GM23338 (cell line): ENCODE results near the gene RASGRP4. TPM values are rescaled to one million over a fixed set of nuclear protein-coding genes. Genes with fewer than 3 reads are reported as not detected.

Experiments used
- ATAC-seq: fragments of 200-7000 bp; cut with Tn5 transposase; 3 replicates; pipeline ENCODE4 v1.9.1; 2020
- DNase-seq: peaks from one replicate; pipeline ENCODE4 v3.0.0-alpha.2; 2015; ENCODE audit warnings: low spot score
- H2AFZ ChIP-seq: fragments of 200-600 bp; sonication (generic); 2 replicates; pipeline ENCODE4 v1.8.0; 2016; ENCODE audit warnings: antibody characterized with exemption, mild to moderate bottlenecking, moderate library complexity
- H3F3A ChIP-seq: fragments of 200-600 bp; sonication (generic); replicated peaks from 2 replicates; pipeline ENCODE4 v1.8.0; 2017; ENCODE audit warnings: antibody characterized with exemption, mixed run types, low read depth
- H3K27ac ChIP-seq: fragments of 200-600 bp; sonication (generic); 2 replicates; pipeline ENCODE4 v1.6.1; 2016; ENCODE audit warnings: low read depth
- H3K27me3 ChIP-seq: fragments of 200-600 bp; sonication (generic); 2 replicates; pipeline ENCODE4 v1.8.0; 2016; ENCODE audit warnings: mild to moderate bottlenecking, mixed run types, moderate library complexity; ENCODE audit not compliant: insufficient read depth
- H3K36me3 ChIP-seq: fragments of 200-600 bp; sonication (generic); 2 replicates; pipeline ENCODE4 v1.8.0; 2016; ENCODE audit warnings: mild to moderate bottlenecking; ENCODE audit not compliant: insufficient read depth
- H3K4me1 ChIP-seq: fragments of 200-600 bp; sonication (generic); 2 replicates; pipeline ENCODE4 v1.8.0; 2016; ENCODE audit warnings: mild to moderate bottlenecking, moderate library complexity; ENCODE audit not compliant: insufficient read depth
- H3K4me2 ChIP-seq: fragments of 200-600 bp; sonication (generic); 2 replicates; pipeline ENCODE4 v1.7.1; 2017; ENCODE audit warnings: mixed run types
- H3K4me3 ChIP-seq: fragments of 200-600 bp; sonication (generic); 2 replicates; pipeline ENCODE4 v1.6.1; 2016; ENCODE audit warnings: mixed run types
- H3K79me2 ChIP-seq: fragments of 200-600 bp; sonication (generic); replicated peaks from 2 replicates; pipeline ENCODE4 v1.8.0; 2017; ENCODE audit warnings: mild to moderate bottlenecking; ENCODE audit not compliant: insufficient read depth
- H3K9me2 ChIP-seq: fragments of 200-600 bp; sonication (generic); 2 replicates; pipeline ENCODE4 v1.8.0; 2017; ENCODE audit not compliant: insufficient read depth
- H4K20me1 ChIP-seq: fragments of 200-600 bp; sonication (generic); replicated peaks from 2 replicates; pipeline ENCODE4 v1.8.0; 2017; ENCODE audit warnings: mild to moderate bottlenecking; ENCODE audit not compliant: insufficient read depth
- H3K27ac Mint-ChIP-seq: 2 replicates; pipeline ENCODE4 v1.8.0; 2020; ENCODE audit warnings: inconsistent platforms, mild to moderate bottlenecking, moderate library complexity, mixed read lengths
- H3K27me3 Mint-ChIP-seq: 3 replicates; pipeline ENCODE4 v1.8.0; 2022; ENCODE audit warnings: low read depth, mild to moderate bottlenecking, moderate library complexity, mixed read lengths, inconsistent platforms; ENCODE audit not compliant: insufficient read depth, poor library complexity
- H3K36me3 Mint-ChIP-seq: 3 replicates; pipeline ENCODE4 v1.8.0; 2021; ENCODE audit warnings: low read depth, mild to moderate bottlenecking, inconsistent platforms, moderate library complexity, mixed read lengths
- H3K4me1 Mint-ChIP-seq: 3 replicates; pipeline ENCODE4 v1.8.0; 2020; ENCODE audit warnings: mild to moderate bottlenecking, inconsistent platforms, mixed read lengths
- H3K4me3 Mint-ChIP-seq: 3 replicates; pipeline ENCODE4 v1.8.0; 2021; ENCODE audit warnings: moderate library complexity, mild to moderate bottlenecking, inconsistent platforms, mixed read lengths
- H3K9me3 Mint-ChIP-seq: 3 replicates; pipeline ENCODE4 v1.8.0; 2020; ENCODE audit warnings: moderate library complexity, mild to moderate bottlenecking, inconsistent platforms, mixed read lengths
- JUNB ChIP-seq: IDR thresholded peaks from one replicate; pipeline ENCODE4 v1.6.1; 2016; ENCODE audit warnings: antibody characterized with exemption; ENCODE audit not compliant: unreplicated experiment
- NANOG ChIP-seq: IDR thresholded peaks from 2 replicates; pipeline ENCODE4 v1.6.1; 2016; ENCODE audit warnings: antibody characterized with exemption, borderline replicate concordance
- POLR2AphosphoS5 ChIP-seq: IDR thresholded peaks from 2 replicates; pipeline ENCODE4 v1.6.1; 2016; ENCODE audit warnings: antibody characterized with exemption, low read depth
- STAT1 ChIP-seq: IDR thresholded peaks from one replicate; pipeline ENCODE4 v1.6.1; 2016; ENCODE audit warnings: antibody characterized with exemption; ENCODE audit not compliant: unreplicated experiment
- ZNF114 ChIP-seq: fragments of 250-450 bp; sonication (Bioruptor Pico); IDR thresholded peaks from 2 replicates; pipeline ENCODE4 v1.5.0; 2020; ENCODE audit warnings: mild to moderate bottlenecking, moderate library complexity
- ZNF331 ChIP-seq: fragments of 250-450 bp; sonication (Bioruptor Pico); IDR thresholded peaks from 2 replicates; pipeline ENCODE4 v1.5.0; 2020; ENCODE audit warnings: low read depth, mild to moderate bottlenecking, moderate library complexity
- polyA plus RNA-seq: library from polyadenylated mRNA; unstranded; fragments of >200 nt; fragmentation: Nextera tagmentation; extraction: Ambion mirVana; gene quantifications from 2 replicates; pipeline ENCODE4 v1.2.1, GENCODE V29; 2016
- total RNA-seq: library from RNA; depleted of rRNA; stranded (reverse); fragments of >200 nt; shearing (Covaris generic); gene quantifications from 2 replicates; pipeline ENCODE4 v1.2.3, GENCODE V29; 2014
- TF ChIP-seq, protein P1 (sequence below): IDR thresholded peaks from one replicate; pipeline ENCODE4 v1.6.1; 2018; ENCODE audit warnings: antibody characterized with exemption; ENCODE audit not compliant: unreplicated experiment
- TF ChIP-seq, protein P2 (sequence below), 2 experiments: fragments of 200-600 bp in 1 of 2; sonication (generic) in 1 of 2; conservative IDR thresholded peaks; 2 replicates each; pipeline versions ENCODE4 v1.5.1 to v1.6.1; 2016 to 2017; ENCODE audit warnings: antibody characterized with exemption in 2 of 2, low read depth in 2 of 2, mild to moderate bottlenecking in 2 of 2, moderate library complexity in 1 of 2
- TF ChIP-seq, protein P3 (sequence below): fragments of 250-450 bp; sonication (Bioruptor Pico); IDR thresholded peaks from 2 replicates; pipeline ENCODE4 v1.5.0; 2020; ENCODE audit warnings: mild to moderate bottlenecking, moderate library complexity

The RASGRP4 gene
- total and polyA plus RNA-seq, 2 experiments from 2014 or later: 1.6 to 3.6 TPM

DNA sequence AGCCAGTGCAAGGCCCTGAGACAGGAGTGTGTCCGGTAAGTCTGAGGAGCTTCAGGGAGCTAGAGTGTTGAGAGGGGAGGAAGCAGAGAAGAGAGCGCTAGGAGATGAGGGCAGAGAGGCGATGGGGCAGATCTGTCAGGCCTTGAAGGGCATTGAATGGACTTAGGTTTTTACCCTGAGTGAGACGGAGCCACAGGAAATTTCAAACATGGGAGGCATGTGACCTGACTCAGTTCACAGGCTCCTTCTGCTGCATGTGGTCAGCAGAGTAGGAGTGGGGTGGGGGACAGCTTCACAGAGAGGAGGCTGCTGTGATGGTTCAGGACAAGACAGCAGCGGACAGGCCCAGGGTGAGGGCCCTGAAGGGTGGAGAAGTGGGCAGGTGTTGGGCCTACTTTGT is 25.7 kb downstream of the RASGRP4 start (continued):
- no peak for TF ChIP-seq JUNB
- TF ChIP-seq, protein P1, sequence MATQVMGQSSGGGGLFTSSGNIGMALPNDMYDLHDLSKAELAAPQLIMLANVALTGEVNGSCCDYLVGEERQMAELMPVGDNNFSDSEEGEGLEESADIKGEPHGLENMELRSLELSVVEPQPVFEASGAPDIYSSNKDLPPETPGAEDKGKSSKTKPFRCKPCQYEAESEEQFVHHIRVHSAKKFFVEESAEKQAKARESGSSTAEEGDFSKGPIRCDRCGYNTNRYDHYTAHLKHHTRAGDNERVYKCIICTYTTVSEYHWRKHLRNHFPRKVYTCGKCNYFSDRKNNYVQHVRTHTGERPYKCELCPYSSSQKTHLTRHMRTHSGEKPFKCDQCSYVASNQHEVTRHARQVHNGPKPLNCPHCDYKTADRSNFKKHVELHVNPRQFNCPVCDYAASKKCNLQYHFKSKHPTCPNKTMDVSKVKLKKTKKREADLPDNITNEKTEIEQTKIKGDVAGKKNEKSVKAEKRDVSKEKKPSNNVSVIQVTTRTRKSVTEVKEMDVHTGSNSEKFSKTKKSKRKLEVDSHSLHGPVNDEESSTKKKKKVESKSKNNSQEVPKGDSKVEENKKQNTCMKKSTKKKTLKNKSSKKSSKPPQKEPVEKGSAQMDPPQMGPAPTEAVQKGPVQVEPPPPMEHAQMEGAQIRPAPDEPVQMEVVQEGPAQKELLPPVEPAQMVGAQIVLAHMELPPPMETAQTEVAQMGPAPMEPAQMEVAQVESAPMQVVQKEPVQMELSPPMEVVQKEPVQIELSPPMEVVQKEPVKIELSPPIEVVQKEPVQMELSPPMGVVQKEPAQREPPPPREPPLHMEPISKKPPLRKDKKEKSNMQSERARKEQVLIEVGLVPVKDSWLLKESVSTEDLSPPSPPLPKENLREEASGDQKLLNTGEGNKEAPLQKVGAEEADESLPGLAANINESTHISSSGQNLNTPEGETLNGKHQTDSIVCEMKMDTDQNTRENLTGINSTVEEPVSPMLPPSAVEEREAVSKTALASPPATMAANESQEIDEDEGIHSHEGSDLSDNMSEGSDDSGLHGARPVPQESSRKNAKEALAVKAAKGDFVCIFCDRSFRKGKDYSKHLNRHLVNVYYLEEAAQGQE: no peak
- no peak for TF ChIP-seq ZNF331 (CRISPR knock-in tag)

DNA sequence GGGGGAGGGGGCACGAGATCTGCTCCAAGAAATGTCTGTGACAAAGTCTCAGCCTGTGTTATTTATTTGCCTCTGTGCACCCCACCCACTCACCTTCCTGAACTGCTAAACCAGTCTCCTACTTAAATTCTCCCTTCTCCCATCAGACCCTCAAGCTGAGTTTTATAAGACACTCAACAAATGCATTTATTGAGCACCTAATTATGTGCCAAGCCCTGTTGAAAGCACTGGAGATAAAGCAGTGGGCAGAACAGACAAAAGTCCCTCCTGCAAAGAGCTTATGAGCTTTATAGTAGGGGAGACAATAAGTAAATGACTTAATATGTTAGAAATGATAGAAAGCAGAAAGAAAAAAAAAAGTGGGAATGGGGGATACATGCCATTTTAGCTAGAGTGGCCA is 26.5 kb downstream of the RASGRP4 start:
- H3K9me2 ChIP-seq: peaks cover 6% of the 10 kb centered on the region; the same call in 1 of the 2 replicates
- no peak for DNase-seq
- Mint-ChIP-seq H3K27me3 (peaks cover 63% of the 10 kb centered on the region), H3K4me3 (no peak overlapping the region), H3K27ac (no peak overlapping the region), H3K9me3 (peaks cover 4% of the 10 kb centered on the region; the same call in 2 of the 3 replicates), H3K4me1 (peaks cover 11% of the 10 kb centered on the region; the same call in 2 of the 3 replicates), H3K36me3 (peaks cover 9% of the 10 kb centered on the region)
- no peak overlapping the region for H2AFZ ChIP-seq
- no peaks in the 10 kb centered on the region for H3K36me3 ChIP-seq
- no peak for ATAC-seq
- no peak overlapping the region for H3K4me3 ChIP-seq
- no peak overlapping the region for H3K4me2 ChIP-seq
- no peak for TF ChIP-seq POLR2AphosphoS5
- TF ChIP-seq, protein P1: no peak
- no peak for TF ChIP-seq STAT1
- TF ChIP-seq ZNF114 (CRISPR knock-in tag): no peak
- TF ChIP-seq, protein P2, sequence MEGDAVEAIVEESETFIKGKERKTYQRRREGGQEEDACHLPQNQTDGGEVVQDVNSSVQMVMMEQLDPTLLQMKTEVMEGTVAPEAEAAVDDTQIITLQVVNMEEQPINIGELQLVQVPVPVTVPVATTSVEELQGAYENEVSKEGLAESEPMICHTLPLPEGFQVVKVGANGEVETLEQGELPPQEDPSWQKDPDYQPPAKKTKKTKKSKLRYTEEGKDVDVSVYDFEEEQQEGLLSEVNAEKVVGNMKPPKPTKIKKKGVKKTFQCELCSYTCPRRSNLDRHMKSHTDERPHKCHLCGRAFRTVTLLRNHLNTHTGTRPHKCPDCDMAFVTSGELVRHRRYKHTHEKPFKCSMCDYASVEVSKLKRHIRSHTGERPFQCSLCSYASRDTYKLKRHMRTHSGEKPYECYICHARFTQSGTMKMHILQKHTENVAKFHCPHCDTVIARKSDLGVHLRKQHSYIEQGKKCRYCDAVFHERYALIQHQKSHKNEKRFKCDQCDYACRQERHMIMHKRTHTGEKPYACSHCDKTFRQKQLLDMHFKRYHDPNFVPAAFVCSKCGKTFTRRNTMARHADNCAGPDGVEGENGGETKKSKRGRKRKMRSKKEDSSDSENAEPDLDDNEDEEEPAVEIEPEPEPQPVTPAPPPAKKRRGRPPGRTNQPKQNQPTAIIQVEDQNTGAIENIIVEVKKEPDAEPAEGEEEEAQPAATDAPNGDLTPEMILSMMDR (conservative IDR thresholded peaks at IDR 0.05; ENCODE audit: low read depth in 2 of 2): no peak
- TF ChIP-seq, protein P3, sequence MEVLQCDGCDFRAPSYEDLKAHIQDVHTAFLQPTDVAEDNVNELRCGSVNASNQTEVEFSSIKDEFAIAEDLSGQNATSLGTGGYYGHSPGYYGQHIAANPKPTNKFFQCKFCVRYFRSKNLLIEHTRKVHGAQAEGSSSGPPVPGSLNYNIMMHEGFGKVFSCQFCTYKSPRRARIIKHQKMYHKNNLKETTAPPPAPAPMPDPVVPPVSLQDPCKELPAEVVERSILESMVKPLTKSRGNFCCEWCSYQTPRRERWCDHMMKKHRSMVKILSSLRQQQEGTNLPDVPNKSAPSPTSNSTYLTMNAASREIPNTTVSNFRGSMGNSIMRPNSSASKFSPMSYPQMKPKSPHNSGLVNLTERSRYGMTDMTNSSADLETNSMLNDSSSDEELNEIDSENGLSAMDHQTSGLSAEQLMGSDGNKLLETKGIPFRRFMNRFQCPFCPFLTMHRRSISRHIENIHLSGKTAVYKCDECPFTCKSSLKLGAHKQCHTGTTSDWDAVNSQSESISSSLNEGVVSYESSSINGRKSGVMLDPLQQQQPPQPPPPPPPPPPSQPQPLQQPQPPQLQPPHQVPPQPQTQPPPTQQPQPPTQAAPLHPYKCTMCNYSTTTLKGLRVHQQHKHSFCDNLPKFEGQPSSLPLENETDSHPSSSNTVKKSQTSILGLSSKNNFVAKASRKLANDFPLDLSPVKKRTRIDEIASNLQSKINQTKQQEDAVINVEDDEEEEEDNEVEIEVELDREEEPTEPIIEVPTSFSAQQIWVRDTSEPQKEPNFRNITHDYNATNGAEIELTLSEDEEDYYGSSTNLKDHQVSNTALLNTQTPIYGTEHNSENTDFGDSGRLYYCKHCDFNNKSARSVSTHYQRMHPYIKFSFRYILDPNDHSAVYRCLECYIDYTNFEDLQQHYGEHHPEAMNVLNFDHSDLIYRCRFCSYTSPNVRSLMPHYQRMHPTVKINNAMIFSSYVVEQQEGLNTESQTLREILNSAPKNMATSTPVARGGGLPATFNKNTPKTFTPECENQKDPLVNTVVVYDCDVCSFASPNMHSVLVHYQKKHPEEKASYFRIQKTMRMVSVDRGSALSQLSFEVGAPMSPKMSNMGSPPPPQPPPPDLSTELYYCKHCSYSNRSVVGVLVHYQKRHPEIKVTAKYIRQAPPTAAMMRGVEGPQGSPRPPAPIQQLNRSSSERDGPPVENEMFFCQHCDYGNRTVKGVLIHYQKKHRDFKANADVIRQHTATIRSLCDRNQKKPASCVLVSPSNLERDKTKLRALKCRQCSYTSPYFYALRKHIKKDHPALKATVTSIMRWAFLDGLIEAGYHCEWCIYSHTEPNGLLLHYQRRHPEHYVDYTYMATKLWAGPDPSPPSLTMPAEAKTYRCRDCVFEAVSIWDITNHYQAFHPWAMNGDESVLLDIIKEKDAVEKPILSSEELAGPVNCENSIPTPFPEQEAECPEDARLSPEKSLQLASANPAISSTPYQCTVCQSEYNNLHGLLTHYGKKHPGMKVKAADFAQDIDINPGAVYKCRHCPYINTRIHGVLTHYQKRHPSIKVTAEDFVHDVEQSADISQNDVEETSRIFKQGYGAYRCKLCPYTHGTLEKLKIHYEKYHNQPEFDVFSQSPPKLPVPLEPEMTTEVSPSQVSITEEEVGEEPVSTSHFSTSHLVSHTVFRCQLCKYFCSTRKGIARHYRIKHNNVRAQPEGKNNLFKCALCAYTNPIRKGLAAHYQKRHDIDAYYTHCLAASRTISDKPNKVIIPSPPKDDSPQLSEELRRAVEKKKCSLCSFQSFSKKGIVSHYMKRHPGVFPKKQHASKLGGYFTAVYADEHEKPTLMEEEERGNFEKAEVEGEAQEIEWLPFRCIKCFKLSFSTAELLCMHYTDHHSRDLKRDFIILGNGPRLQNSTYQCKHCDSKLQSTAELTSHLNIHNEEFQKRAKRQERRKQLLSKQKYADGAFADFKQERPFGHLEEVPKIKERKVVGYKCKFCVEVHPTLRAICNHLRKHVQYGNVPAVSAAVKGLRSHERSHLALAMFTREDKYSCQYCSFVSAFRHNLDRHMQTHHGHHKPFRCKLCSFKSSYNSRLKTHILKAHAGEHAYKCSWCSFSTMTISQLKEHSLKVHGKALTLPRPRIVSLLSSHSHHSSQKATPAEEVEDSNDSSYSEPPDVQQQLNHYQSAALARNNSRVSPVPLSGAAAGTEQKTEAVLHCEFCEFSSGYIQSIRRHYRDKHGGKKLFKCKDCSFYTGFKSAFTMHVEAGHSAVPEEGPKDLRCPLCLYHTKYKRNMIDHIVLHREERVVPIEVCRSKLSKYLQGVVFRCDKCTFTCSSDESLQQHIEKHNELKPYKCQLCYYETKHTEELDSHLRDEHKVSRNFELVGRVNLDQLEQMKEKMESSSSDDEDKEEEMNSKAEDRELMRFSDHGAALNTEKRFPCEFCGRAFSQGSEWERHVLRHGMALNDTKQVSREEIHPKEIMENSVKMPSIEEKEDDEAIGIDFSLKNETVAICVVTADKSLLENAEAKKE (CRISPR knock-in tag): no peak
- no peak for TF ChIP-seq NANOG
- no peak for TF ChIP-seq ZNF331 (CRISPR knock-in tag)
- TF ChIP-seq JUNB: no peak
- peaks cover 5% of the 10 kb centered on the region; the same call in 1 of the 2 replicates for H3K4me1 ChIP-seq
- H3F3A ChIP-seq: 0 out of 2 replicates have a peak, but pooled peaks cover 8% of the 10 kb centered on the region
- H3K27ac ChIP-seq: no peak overlapping the region
- peaks cover 80% of the 10 kb centered on the region for H3K27me3 ChIP-seq
- H4K20me1 ChIP-seq: no peaks in the 10 kb centered on the region
- H3K79me2 ChIP-seq: no peaks in the 10 kb centered on the region
